B cell (primary cell): ENCODE measurements around the gene CPED1. TPM values are rescaled to one million over a fixed set of nuclear protein-coding genes. Genes with fewer than 3 reads are reported as not detected.
"Not testable (repeated sequence)": the region's sequence is repeated elsewhere in the genome, so short reads cannot be mapped to it uniquely, and the experiment has no call there.

ENCODE experiments used
- ATAC-seq: fragments of 200-7000 bp; cut with Tn5 transposase; one replicate; pipeline ENCODE4 v1.10.0; 2021; ENCODE audit warnings: low read depth, mild to moderate bottlenecking, moderate number of reproducible peaks, moderate library complexity
- CTCF ChIA-PET: fragments of 350-600 bp; sonication (Branson Sonifier 250); formaldehyde crosslinking; loops from one replicate; lab custom pipeline; 2021; ENCODE audit warnings: antibody characterized with exemption, inconsistent platforms; lab: Charles Lee
- POLR2A ChIA-PET: fragments of 350-600 bp; sonication (Branson Sonifier 250); formaldehyde crosslinking; loops from one replicate; lab custom pipeline; 2021; ENCODE audit warnings: antibody characterized with exemption; lab: Charles Lee
- DNase-seq: peaks from one replicate; pipeline ENCODE4 v3.0.0; 2013
- H2AFZ ChIP-seq: 2 replicates; pipeline ENCODE4 v1.6.1; 2012; ENCODE audit warnings: mild to moderate bottlenecking, low read depth, low read length; ENCODE audit not compliant: insufficient read depth, poor library complexity, severe bottlenecking
- H3K27ac ChIP-seq, 2 donors: 1 replicate in 1 of 2; 2 replicates in 1 of 2; pipeline ENCODE4 v1.5.1; 2012 to 2013; ENCODE audit warnings: low read length in 2 of 2, mild to moderate bottlenecking in 2 of 2, moderate library complexity in 1 of 2
- H3K27me3 ChIP-seq, 4 experiments: fragments of 200-600 bp in 1 of 4; sonication (generic) in 1 of 4; replicated peaks in 1 of 4; 1 replicate in 2 of 4; 2 replicates in 2 of 4; pipeline versions ENCODE4 v1.6.1 to v1.7.0; 2013 to 2016; ENCODE audit warnings: low read length in 3 of 4, mild to moderate bottlenecking in 2 of 4, mixed read lengths in 1 of 4, moderate library complexity in 1 of 4; ENCODE audit not compliant: insufficient read depth in 4 of 4, control insufficient read depth in 3 of 4; ENCODE audit errors: control extremely low read depth in 1 of 4
- H3K36me3 ChIP-seq, 2 experiments: replicated peaks in 1 of 2; 1 replicate in 1 of 2; 2 replicates in 1 of 2; pipeline versions ENCODE4 v1.6.1 to v1.7.1; 2013; ENCODE audit warnings: low read length in 1 of 2; ENCODE audit not compliant: insufficient read depth in 2 of 2, control insufficient read depth in 1 of 2; ENCODE audit errors: control extremely low read depth in 1 of 2, extremely low read depth in 1 of 2
- H3K4me1 ChIP-seq, 2 donors: fragments of 200-600 bp in 1 of 2; sonication (generic) in 1 of 2; 1 replicate in 1 of 2; 2 replicates in 1 of 2; pipeline versions ENCODE4 v1.5.1 to v1.6.1; 2013 to 2017; ENCODE audit warnings: low read length in 2 of 2; ENCODE audit not compliant: control insufficient read depth in 2 of 2, insufficient read depth in 2 of 2
- H3K4me2 ChIP-seq: replicated peaks from 2 replicates; pipeline ENCODE3; 2012; ENCODE audit warnings: mild to moderate bottlenecking, low read depth, low read length; ENCODE audit not compliant: poor library complexity, severe bottlenecking
- H3K4me3 ChIP-seq, 5 experiments: fragments of 200-600 bp in 1 of 5; sonication (generic) in 1 of 5; 1 replicate in 3 of 5; 2 replicates in 2 of 5; pipeline versions ENCODE4 v1.5.1 to v1.7.0; 2011 to 2016; ENCODE audit warnings: low read length in 4 of 5, mild to moderate bottlenecking in 4 of 5, low read depth in 2 of 5, control low read depth in 1 of 5, moderate library complexity in 1 of 5; ENCODE audit not compliant: insufficient read depth in 1 of 5; ENCODE audit errors: control extremely low read depth in 1 of 5, extremely low read depth in 1 of 5
- H3K79me2 ChIP-seq: fragments of 200-600 bp; sonication (generic); one replicate; pipeline ENCODE4 v1.6.0; 2016; ENCODE audit warnings: low read length; ENCODE audit not compliant: control insufficient read depth, insufficient read depth
- H3K9ac ChIP-seq: fragments of 200-600 bp; sonication (generic); 2 replicates; pipeline ENCODE4 v1.6.1; 2017; ENCODE audit warnings: mild to moderate bottlenecking, low read length, moderate library complexity
- H3K9me3 ChIP-seq, 3 donors: one replicate each; pipeline versions ENCODE4 v1.6.1 to v1.7.1; 2013; ENCODE audit warnings: low read length in 2 of 3; ENCODE audit not compliant: control insufficient read depth in 2 of 3, insufficient read depth in 1 of 3; ENCODE audit errors: control extremely low read depth in 1 of 3
- H4K20me1 ChIP-seq: 2 replicates; pipeline ENCODE4 v1.6.0; 2012; ENCODE audit warnings: mild to moderate bottlenecking, low read length; ENCODE audit not compliant: insufficient read depth, control insufficient read depth, poor library complexity, severe bottlenecking
- H3K27ac Mint-ChIP-seq: one replicate; pipeline ENCODE4 v1.8.0; 2021; ENCODE audit warnings: mixed read lengths
- H3K27me3 Mint-ChIP-seq: one replicate; pipeline ENCODE4 v1.8.0; 2021; ENCODE audit warnings: mixed read lengths
- H3K4me1 Mint-ChIP-seq: one replicate; pipeline ENCODE4 v1.8.0; 2021; ENCODE audit warnings: mixed read lengths
- H3K4me3 Mint-ChIP-seq: one replicate; pipeline ENCODE4 v1.8.0; 2021; ENCODE audit warnings: mixed read lengths
- H3K9me3 Mint-ChIP-seq: one replicate; pipeline ENCODE4 v1.8.0; 2022; ENCODE audit warnings: mixed read lengths; ENCODE audit not compliant: insufficient read depth
- EZH2 ChIP-seq: IDR thresholded peaks from 2 replicates; pipeline ENCODE4 v1.6.1; 2012; ENCODE audit warnings: borderline replicate concordance, low read depth, mild to moderate bottlenecking, moderate library complexity, low read length; ENCODE audit not compliant: insufficient read depth, poor library complexity, severe bottlenecking
- WGBS: methylation state at CpG from one replicate; pipeline ENCODE4 v1.1.5; 2013; ENCODE audit warnings: missing lambda C conversion rate; ENCODE audit not compliant: insufficient coverage; 5-methylcytosine and 5-hydroxymethylcytosine counted together
- intact Hi-C: fragments of 100-400 bp; cut with micrococcal nuclease; formaldehyde crosslinking; loops from one replicate; pipeline ENCODE4 v1.10.0; 2022
- polyA plus RNA-seq: library from polyadenylated mRNA; depleted of rRNA; stranded (reverse); fragments of >200 nt; gene quantifications from 2 replicates; pipeline ENCODE4 v1.2.3, GENCODE V29; 2012
- total RNA-seq, 2 donors: library from RNA; stranded (reverse); fragments of 120-200 nt in 1 of 2; gene quantifications; 1 replicate in 1 of 2; 2 replicates in 1 of 2; pipeline versions ENCODE4 v1.2.3 to v1.2.4, GENCODE V29; 2013 to 2022
- TF ChIP-seq, protein P1 (sequence below): fragments of 200-600 bp; IDR thresholded peaks from one replicate; pipeline ENCODE4 v1.8.0; 2022; ENCODE audit warnings: antibody characterized with exemption, mild to moderate bottlenecking

CPED1 gene
- total and polyA plus RNA-seq, 2 donors (not counting 1 experiment from before 2014, with no cell fraction given): 0.44 to 3.8 TPM

- Mint-ChIP-seq H3K4me1 (peaks cover 44% of the 10 kb centered on the region), H3K27ac (peak overlapping the region; percentile 88), H3K9me3 (peaks cover 4% of the 10 kb centered on the region), H3K27me3 (no peaks in the 10 kb centered on the region), H3K4me3 (peak overlapping the region; percentile 61)
- ChIA-PET POLR2A (interaction anchor here (0.9 kb wide), 1 partner anchor 10 kb away, joined by 3 read pairs; no protein-coding TSS in a partner anchor), CTCF (interaction anchor here (0.7 to 3.3 kb wide), 8 partner anchors 10 to 131 kb away, joined by 3 to 9 read pairs (median 3); no protein-coding TSS in a partner anchor)
- peak; percentile 88 for ATAC-seq
- peaks cover 13 to 30% of the 10 kb centered on the region in 2 donors for H3K4me1 ChIP-seq
- H3K36me3 ChIP-seq: no peaks in the 10 kb centered on the region
- H3K79me2 ChIP-seq: peaks cover 7% of the 10 kb centered on the region
- H2AFZ ChIP-seq: peak overlapping the region; percentile 39
- H4K20me1 ChIP-seq: no peaks in the 10 kb centered on the region
- no peaks in the 10 kb centered on the region for H3K27me3 ChIP-seq
- intact Hi-C loops: loop anchor here (2.0 to 5.0 kb wide), 3 partner anchors 15 to 132 kb away; partner anchors contain the start of gene WNT16
- H3K9ac ChIP-seq: peak overlapping the region; percentile 28
- H3K27ac ChIP-seq: peak overlapping the region; percentile 60 to 74
- TF ChIP-seq, protein P1, sequence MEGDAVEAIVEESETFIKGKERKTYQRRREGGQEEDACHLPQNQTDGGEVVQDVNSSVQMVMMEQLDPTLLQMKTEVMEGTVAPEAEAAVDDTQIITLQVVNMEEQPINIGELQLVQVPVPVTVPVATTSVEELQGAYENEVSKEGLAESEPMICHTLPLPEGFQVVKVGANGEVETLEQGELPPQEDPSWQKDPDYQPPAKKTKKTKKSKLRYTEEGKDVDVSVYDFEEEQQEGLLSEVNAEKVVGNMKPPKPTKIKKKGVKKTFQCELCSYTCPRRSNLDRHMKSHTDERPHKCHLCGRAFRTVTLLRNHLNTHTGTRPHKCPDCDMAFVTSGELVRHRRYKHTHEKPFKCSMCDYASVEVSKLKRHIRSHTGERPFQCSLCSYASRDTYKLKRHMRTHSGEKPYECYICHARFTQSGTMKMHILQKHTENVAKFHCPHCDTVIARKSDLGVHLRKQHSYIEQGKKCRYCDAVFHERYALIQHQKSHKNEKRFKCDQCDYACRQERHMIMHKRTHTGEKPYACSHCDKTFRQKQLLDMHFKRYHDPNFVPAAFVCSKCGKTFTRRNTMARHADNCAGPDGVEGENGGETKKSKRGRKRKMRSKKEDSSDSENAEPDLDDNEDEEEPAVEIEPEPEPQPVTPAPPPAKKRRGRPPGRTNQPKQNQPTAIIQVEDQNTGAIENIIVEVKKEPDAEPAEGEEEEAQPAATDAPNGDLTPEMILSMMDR: no peak
- no peak for TF ChIP-seq EZH2
- H3K4me2 ChIP-seq: peak overlapping the region; percentile 54
- H3K4me3 ChIP-seq: peak overlapping the region in 3 of 5 experiments; percentile 17 to 28 (median 25)
- WGBS: 66% methylated on average over 4 of the region's 9 CpGs
- H3K9me3 ChIP-seq: peaks cover 0 to 3% (median 0%) of the 10 kb centered on the region in 3 donors
- DNase-seq: peak; percentile 54
Observed at GRCh38 chr7:121313793-121314676, 325.5 kb downstream of the CPED1 start.

DNA sequence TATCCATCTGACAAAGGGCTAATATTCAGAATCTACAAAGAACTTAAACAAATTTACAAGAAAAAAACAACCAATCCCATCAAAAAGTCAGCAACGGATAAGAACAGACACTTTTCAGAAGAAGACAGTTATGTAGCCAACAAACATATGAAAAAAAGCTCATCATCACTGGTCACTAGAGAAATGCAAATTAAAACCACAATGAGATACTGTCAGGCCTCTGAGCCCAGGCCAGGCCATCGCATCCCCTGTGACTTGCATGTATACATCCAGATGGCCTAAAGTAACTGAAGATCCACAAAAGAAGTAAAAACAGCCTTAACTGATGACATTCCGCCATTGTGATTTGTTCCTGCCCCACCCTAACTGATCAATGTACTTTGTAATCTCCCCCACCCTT is 326.7 kb downstream of the CPED1 start:
- H3K27ac ChIP-seq: peak overlapping the region in 1 of 2 donors; percentile 74
- H3K27me3 ChIP-seq, intact Hi-C loops, H3K4me2 ChIP-seq, H4K20me1 ChIP-seq, H3K9ac ChIP-seq, DNase-seq, POLR2A ChIA-PET, H3K4me3 ChIP-seq, H3K79me2 ChIP-seq, H2AFZ ChIP-seq, H3K9me3 ChIP-seq, H3K9me3 Mint-ChIP-seq, ATAC-seq, H3K36me3 ChIP-seq, H3K27me3 Mint-ChIP-seq: not testable (repeated sequence)
- Mint-ChIP-seq H3K4me1 (peaks cover 44% of the 10 kb centered on the region), H3K27ac (peak overlapping the region; percentile 88), H3K4me3 (peak overlapping the region; percentile 32)
- CTCF ChIA-PET: interaction anchor here (0.7 to 3.3 kb wide), 4 partner anchors 9 to 132 kb away, joined by 3 to 9 read pairs (median 4); no protein-coding TSS in a partner anchor
- 100% methylated on average over 1 of the region's 3 CpGs for WGBS
- H3K4me1 ChIP-seq: peaks cover 13 to 30% of the 10 kb centered on the region in 2 donors
